ENCODE data around the gene SLC25A45.

SLC25A45 gene

GRCh38 chr11:65362966-65363365, 19.5 kb downstream of the SLC25A45 start:
- H3K27ac ChIP-seq: no peak overlapping the region

GRCh38 chr11:65362320-65362931, 20.0 kb downstream of the SLC25A45 start:
- TF ChIP-seq, protein P1, sequence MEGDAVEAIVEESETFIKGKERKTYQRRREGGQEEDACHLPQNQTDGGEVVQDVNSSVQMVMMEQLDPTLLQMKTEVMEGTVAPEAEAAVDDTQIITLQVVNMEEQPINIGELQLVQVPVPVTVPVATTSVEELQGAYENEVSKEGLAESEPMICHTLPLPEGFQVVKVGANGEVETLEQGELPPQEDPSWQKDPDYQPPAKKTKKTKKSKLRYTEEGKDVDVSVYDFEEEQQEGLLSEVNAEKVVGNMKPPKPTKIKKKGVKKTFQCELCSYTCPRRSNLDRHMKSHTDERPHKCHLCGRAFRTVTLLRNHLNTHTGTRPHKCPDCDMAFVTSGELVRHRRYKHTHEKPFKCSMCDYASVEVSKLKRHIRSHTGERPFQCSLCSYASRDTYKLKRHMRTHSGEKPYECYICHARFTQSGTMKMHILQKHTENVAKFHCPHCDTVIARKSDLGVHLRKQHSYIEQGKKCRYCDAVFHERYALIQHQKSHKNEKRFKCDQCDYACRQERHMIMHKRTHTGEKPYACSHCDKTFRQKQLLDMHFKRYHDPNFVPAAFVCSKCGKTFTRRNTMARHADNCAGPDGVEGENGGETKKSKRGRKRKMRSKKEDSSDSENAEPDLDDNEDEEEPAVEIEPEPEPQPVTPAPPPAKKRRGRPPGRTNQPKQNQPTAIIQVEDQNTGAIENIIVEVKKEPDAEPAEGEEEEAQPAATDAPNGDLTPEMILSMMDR (IDR thresholded peaks at IDR 0.05): no peak
- TF ChIP-seq ZFX (IDR thresholded peaks at IDR 0.05; ENCODE audit: borderline replicate concordance): no peak
- H3K27ac ChIP-seq: no peak overlapping the region

More at GRCh38 chr11:65362966-65363365, 19.5 kb downstream of the SLC25A45 start:
- no peak for TF ChIP-seq ZFX (IDR thresholded peaks at IDR 0.05; ENCODE audit: borderline replicate concordance)
- TF ChIP-seq, protein P1 (IDR thresholded peaks at IDR 0.05): no peak

GRCh38 chr11:65357856-65358356, 24.5 kb downstream of the SLC25A45 start:
- TF ChIP-seq, protein P1 (IDR thresholded peaks at IDR 0.05): no peak
- TF ChIP-seq ZFX (IDR thresholded peaks at IDR 0.05; ENCODE audit: borderline replicate concordance): no peak
- no peak overlapping the region for H3K27ac ChIP-seq

- TF ChIP-seq, protein P1 (IDR thresholded peaks at IDR 0.05): no peak
- TF ChIP-seq ZFX (IDR thresholded peaks at IDR 0.05; ENCODE audit: borderline replicate concordance): no peak
- H3K27ac ChIP-seq: no peak overlapping the region
These were observed 26.0 kb downstream of the SLC25A45 start for GRCh38 chr11:65356394-65356972.

- H3K27ac ChIP-seq: no peak overlapping the region
- no peak for TF ChIP-seq ZFX (IDR thresholded peaks at IDR 0.05; ENCODE audit: borderline replicate concordance)
- TF ChIP-seq, protein P1 (IDR thresholded peaks at IDR 0.05): no peak
These were observed 26.6 kb downstream of the SLC25A45 start for GRCh38 chr11:65355776-65356393.

DNA sequence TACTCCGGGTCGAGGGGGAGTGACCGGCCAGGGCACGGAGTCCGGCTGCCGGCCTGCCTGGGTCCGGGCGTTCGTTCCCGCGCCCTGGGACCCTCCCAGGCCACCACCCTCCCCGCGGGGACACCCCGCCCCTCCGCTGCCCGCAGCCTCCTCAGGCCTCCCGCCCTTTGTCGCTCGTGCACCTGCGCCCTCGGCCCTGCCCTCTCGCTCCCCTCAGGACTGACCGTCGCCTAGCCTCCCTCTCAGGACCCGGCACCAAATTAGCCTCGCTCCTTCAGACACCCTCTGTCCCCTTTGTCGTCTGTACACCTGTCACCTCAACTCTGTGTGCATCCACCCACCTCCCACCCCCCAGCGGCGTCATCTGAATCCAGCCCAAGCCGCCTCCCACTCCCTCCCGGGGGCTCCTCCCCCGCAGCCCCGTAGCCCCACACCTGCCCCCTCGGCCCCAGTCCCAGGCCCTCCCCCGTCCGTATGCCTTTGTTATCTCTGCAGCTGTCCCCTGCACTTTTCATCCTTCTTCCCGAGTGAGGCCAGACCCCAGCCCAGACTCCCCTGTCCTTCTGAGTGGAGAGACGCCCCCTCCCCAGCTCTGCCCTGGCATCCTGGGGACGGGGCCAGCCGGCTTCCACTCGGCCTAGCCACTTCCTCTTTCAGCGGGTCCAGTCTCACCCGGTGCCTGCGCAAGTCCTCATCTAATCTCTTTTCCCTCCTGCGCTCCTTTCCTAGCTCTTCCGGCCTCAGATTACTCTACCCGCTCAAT, 27.3 kb downstream of the SLC25A45 start:
- TF ChIP-seq ZFX (IDR thresholded peaks at IDR 0.05; ENCODE audit: borderline replicate concordance): no peak
- TF ChIP-seq, protein P1 (IDR thresholded peaks at IDR 0.05): no peak
- H3K27ac ChIP-seq: peak overlapping the region; percentile 80

Measured in 22Rv1 (cell line).